LNCaP clone FGC (cell line): ENCODE results near the gene ZNF248.

Source experiments
- DNase-seq: peaks from one replicate; pipeline ENCODE4 v3.0.0-alpha.2; 2011; ENCODE audit warnings: low read depth
- H3K4me3 ChIP-seq: 2 replicates; pipeline ENCODE4 v1.5.1; 2011; ENCODE audit warnings: mild to moderate bottlenecking, low read depth, low read length, control low read depth
- CTCF ChIP-seq: IDR thresholded peaks from 2 replicates; pipeline ENCODE4 v1.5.1; 2012; ENCODE audit warnings: mild to moderate bottlenecking; ENCODE audit not compliant: control insufficient read depth, insufficient read depth; ENCODE audit errors: extremely low read depth

Gene ZNF248

DNA sequence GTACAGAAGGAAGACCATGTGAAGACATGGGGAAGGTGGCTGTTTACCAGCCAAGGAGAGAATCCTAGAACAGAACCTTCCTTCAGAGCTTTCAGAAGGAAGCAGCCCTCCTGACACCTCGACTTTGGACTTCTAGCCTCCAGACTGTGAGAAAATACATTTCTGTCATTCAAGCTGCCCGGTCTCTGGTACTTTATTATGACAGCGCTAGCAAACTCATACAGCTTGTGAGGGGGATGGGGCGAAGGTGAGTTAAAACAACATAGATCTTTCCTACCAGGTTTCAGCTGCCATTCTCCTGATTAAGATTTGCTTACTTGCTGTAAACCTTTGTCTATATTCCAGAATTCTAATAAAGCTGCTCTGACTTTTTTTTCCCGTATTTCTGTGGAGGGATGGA is 14.9 kb upstream of the ZNF248 start:
- no peak for DNase-seq
- no peak overlapping the region for H3K4me3 ChIP-seq
- no peak for TF ChIP-seq CTCF

GRCh38 chr10:37871568-37872251 is 14.3 kb upstream of the ZNF248 start:
- no peak overlapping the region for H3K4me3 ChIP-seq
- no peak for TF ChIP-seq CTCF

DNA sequence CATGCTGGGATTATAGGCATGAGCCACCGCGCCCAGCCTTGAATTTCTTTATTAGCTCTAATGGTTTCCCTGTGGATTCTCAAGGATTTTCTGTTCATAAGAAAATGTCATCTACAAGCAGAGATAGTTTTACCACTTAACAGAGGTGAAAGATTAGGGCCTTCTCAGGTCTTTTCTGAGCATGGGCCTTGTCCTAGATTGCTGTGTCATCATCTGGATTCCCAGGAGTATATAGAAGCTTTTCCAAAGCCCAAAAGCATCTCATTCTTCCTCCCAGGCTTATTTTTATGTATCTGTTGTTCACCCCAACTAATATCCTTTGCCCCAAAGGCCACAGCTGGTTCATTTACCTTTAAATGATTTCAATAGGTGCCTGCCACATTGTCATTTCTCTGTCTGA is 13.7 kb upstream of the ZNF248 start:
- DNase-seq, result no peak

More at GRCh38 chr10:37871568-37872251, 14.3 kb upstream of the ZNF248 start:
- DNase-seq, result no peak

GRCh38 chr10:37868796-37869195 is 11.4 kb upstream of the ZNF248 start:
- TF ChIP-seq CTCF, result no peak
- no peak overlapping the region for H3K4me3 ChIP-seq
- DNase-seq, result no peak

More for the DNA sequence above, 13.7 kb upstream of the ZNF248 start:
- TF ChIP-seq CTCF, result no peak
- no peak overlapping the region for H3K4me3 ChIP-seq

- no peak overlapping the region for H3K4me3 ChIP-seq
- DNase-seq, result no peak
- no peak for TF ChIP-seq CTCF
These were observed 8.8 kb upstream of the ZNF248 start for GRCh38 chr10:37865957-37866803.

GRCh38 chr10:37865264-37865663 is 7.9 kb upstream of the ZNF248 start:
- no peak for DNase-seq
- TF ChIP-seq CTCF, result no peak
- H3K4me3 ChIP-seq, result no peak overlapping the region
